HEK293T (cell line): ENCODE results near the gene PIAS1.
"Not testable (repeated sequence)": the region's sequence is repeated elsewhere in the genome, so short reads cannot be mapped to it uniquely, and the experiment has no call there.

Source experiments
- CTCF ChIA-PET: fragments of 350-600 bp; formaldehyde crosslinking; extraction: SDS; loops from one replicate; lab custom pipeline; 2021; ENCODE audit warnings: antibody characterized with exemption, inconsistent platforms; lab: Yijun Ruan, JAX
- POLR2A ChIA-PET: fragments of 350-600 bp; formaldehyde crosslinking; extraction: SDS; loops from one replicate; lab custom pipeline; 2020; ENCODE audit warnings: antibody characterized with exemption, inconsistent platforms; lab: Yijun Ruan, JAX
- DNase-seq: peaks from one replicate; pipeline ENCODE4 v3.0.0; 2012; ENCODE audit warnings: mixed read lengths; ENCODE audit errors: extremely low spot score
- ARNT ChIP-seq: fragments of 450-650 bp; IDR thresholded peaks from 2 replicates; pipeline ENCODE4 v1.6.1; 2017; ENCODE audit warnings: mild to moderate bottlenecking
- BHLHE40 ChIP-seq: fragments of 450-650 bp; IDR thresholded peaks from 2 replicates; pipeline ENCODE4 v1.6.1; 2016; ENCODE audit warnings: mild to moderate bottlenecking, moderate library complexity, borderline replicate concordance
- CTBP1 ChIP-seq: fragments of 450-650 bp; IDR thresholded peaks from 2 replicates; pipeline ENCODE4 v1.6.1; 2016; ENCODE audit warnings: borderline replicate concordance
- ELF4 ChIP-seq: fragments of 450-650 bp; IDR thresholded peaks from 2 replicates; pipeline ENCODE4 v1.6.1; 2017; ENCODE audit warnings: antibody characterized with exemption
- FOXA1 ChIP-seq: fragments of 450-650 bp; IDR thresholded peaks from 2 replicates; pipeline ENCODE4 v1.6.1; 2016; ENCODE audit warnings: mild to moderate bottlenecking
- FOXK2 ChIP-seq: fragments of 450-650 bp; IDR thresholded peaks from 2 replicates; pipeline ENCODE4 v1.6.1; 2016; ENCODE audit warnings: mild to moderate bottlenecking
- FOXM1 ChIP-seq: fragments of 450-650 bp; IDR thresholded peaks from 2 replicates; pipeline ENCODE4 v1.6.1; 2017; ENCODE audit warnings: mild to moderate bottlenecking, borderline replicate concordance
- HDGF ChIP-seq: fragments of 450-650 bp; IDR thresholded peaks from 2 replicates; pipeline ENCODE4 v1.6.1; 2017; ENCODE audit warnings: antibody characterized with exemption, borderline replicate concordance
- L3MBTL2 ChIP-seq: fragments of 450-650 bp; conservative IDR thresholded peaks from 2 replicates; pipeline ENCODE4 v1.6.1; 2016; ENCODE audit warnings: mild to moderate bottlenecking
- LEF1 ChIP-seq: fragments of 450-650 bp; IDR thresholded peaks from 2 replicates; pipeline ENCODE4 v1.6.1; 2017; ENCODE audit warnings: mild to moderate bottlenecking, borderline replicate concordance
- NFRKB ChIP-seq: fragments of 450-650 bp; IDR thresholded peaks from 2 replicates; pipeline ENCODE4 v1.6.1; 2016; ENCODE audit warnings: mild to moderate bottlenecking, moderate library complexity
- PKNOX1 ChIP-seq: fragments of 450-650 bp; IDR thresholded peaks from 2 replicates; pipeline ENCODE4 v1.6.1; 2016
- SP1 ChIP-seq: fragments of 450-650 bp; IDR thresholded peaks from 2 replicates; pipeline ENCODE4 v1.6.1; 2017
- SUZ12 ChIP-seq: fragments of 450-650 bp; IDR thresholded peaks from 2 replicates; pipeline ENCODE4 v1.6.1; 2016; ENCODE audit warnings: mild to moderate bottlenecking
- TARDBP ChIP-seq: fragments of 450-650 bp; IDR thresholded peaks from 2 replicates; pipeline ENCODE4 v1.6.1; 2016
- ZNF384 ChIP-seq: fragments of 450-650 bp; IDR thresholded peaks from 2 replicates; pipeline ENCODE4 v1.6.1; 2016

Gene PIAS1

GRCh38 chr15:68163191-68163590, 109.1 kb downstream of the PIAS1 start:
- CTCF ChIA-PET, result interaction anchor here (2.1 kb wide), 1 partner anchor 8 kb away, joined by 7 read pairs; no protein-coding TSS in a partner anchor
- POLR2A ChIA-PET, result no interaction called here
- TF ChIP-seq ZNF384 (no peak), CTBP1 (no peak), BHLHE40 (no peak), PKNOX1 (no peak), FOXK2 (no peak)
- DNase-seq, result no peak

- ChIA-PET POLR2A (no interaction called here), CTCF (interaction anchor here (0.7 kb wide), 1 partner anchor 393 kb away, joined by 3 read pairs; no protein-coding TSS in a partner anchor)
- no peak for TF ChIP-seq SP1
- no peak for TF ChIP-seq FOXA1
- TF ChIP-seq FOXM1, result no peak
- TF ChIP-seq FOXK2, result no peak
- TF ChIP-seq ARNT, result no peak
- TF ChIP-seq LEF1, result no peak
- TF ChIP-seq PKNOX1, result no peak
Observed at GRCh38 chr15:68166847-68167246, 112.7 kb downstream of the PIAS1 start.

GRCh38 chr15:68172037-68172436, 117.9 kb downstream of the PIAS1 start:
- POLR2A ChIA-PET, DNase-seq, CTCF ChIA-PET: not testable (repeated sequence)

More at GRCh38 chr15:68166847-68167246, 112.7 kb downstream of the PIAS1 start:
- no peak for DNase-seq

- TF ChIP-seq PKNOX1, result no peak
- no peak for TF ChIP-seq HDGF
- no peak for TF ChIP-seq SUZ12
- no peak for TF ChIP-seq SP1
- no peak for TF ChIP-seq L3MBTL2
- TF ChIP-seq CTBP1, result no peak
- TF ChIP-seq ARNT, result no peak
- TF ChIP-seq ZNF384, result no peak
- no peak for TF ChIP-seq FOXA1
- TF ChIP-seq LEF1, result no peak
- no peak for TF ChIP-seq NFRKB
- no peak for TF ChIP-seq TARDBP
- no peak for TF ChIP-seq FOXM1
- TF ChIP-seq BHLHE40, result no peak
- no peak for TF ChIP-seq ELF4
- no peak for TF ChIP-seq FOXK2
- ChIA-PET POLR2A (no interaction called here), CTCF (no interaction called here)
- no peak for DNase-seq
Observed at GRCh38 chr15:68173119-68173518, 119.0 kb downstream of the PIAS1 start.

GRCh38 chr15:68175526-68175925, 121.4 kb downstream of the PIAS1 start:
- DNase-seq, result no peak
- CTCF ChIA-PET, result no interaction called here
- POLR2A ChIA-PET, result no interaction called here
- TF ChIP-seq TARDBP, result no peak
- TF ChIP-seq CTBP1, result no peak
- TF ChIP-seq ZNF384, result no peak
- TF ChIP-seq FOXA1, result no peak
- TF ChIP-seq ARNT, result no peak
- no peak for TF ChIP-seq HDGF
- no peak for TF ChIP-seq FOXK2
- no peak for TF ChIP-seq ELF4
- TF ChIP-seq SUZ12, result no peak
- no peak for TF ChIP-seq NFRKB
- TF ChIP-seq SP1, result no peak
- no peak for TF ChIP-seq LEF1
- no peak for TF ChIP-seq PKNOX1
- no peak for TF ChIP-seq BHLHE40
- TF ChIP-seq FOXM1, result no peak
- no peak for TF ChIP-seq L3MBTL2

- no peak for DNase-seq
- TF ChIP-seq BHLHE40 (no peak), L3MBTL2 (no peak), SP1 (no peak), ELF4 (no peak)
- POLR2A ChIA-PET, result no interaction called here
- CTCF ChIA-PET, result no interaction called here
Observed at GRCh38 chr15:68176601-68177000, 122.5 kb downstream of the PIAS1 start.

GRCh38 chr15:68177742-68178141, 123.6 kb downstream of the PIAS1 start:
- ChIA-PET CTCF (no interaction called here), POLR2A (no interaction called here)
- no peak for DNase-seq
- TF ChIP-seq CTBP1 (no peak), BHLHE40 (no peak), SP1 (no peak), NFRKB (no peak), SUZ12 (no peak), ZNF384 (no peak), PKNOX1 (no peak)
